Peyer's patch (tissue), 4 donors: ENCODE measurements around the gene DNM3.

Source experiments
- CTCF ChIP-seq, 6 experiments: fragments of 450-650 bp in 4 of 6; fragments of 200-600 bp in 2 of 6; sonication (generic) in 1 of 6; IDR thresholded peaks; one replicate each; pipeline ENCODE4 v1.5.1; 2017 to 2019; ENCODE audit warnings: antibody characterized with exemption in 6 of 6, mild to moderate bottlenecking in 3 of 6, moderate library complexity in 1 of 6
- POLR2A ChIP-seq, 2 donors: fragments of 450-650 bp; IDR thresholded peaks; one replicate each; pipeline ENCODE4 v1.5.1; 2017; ENCODE audit warnings: antibody characterized with exemption in 2 of 2, mild to moderate bottlenecking in 2 of 2, moderate library complexity in 2 of 2

- no peak for TF ChIP-seq POLR2A (IDR thresholded peaks at IDR 0.05)
- no peak for TF ChIP-seq CTCF (IDR thresholded peaks at IDR 0.05)
Observed at GRCh38 chr1:171873664-171874063, 32.4 kb downstream of the DNM3 start.
